Panc1 (cell line): ENCODE results near the gene HOXA9. TPM values are rescaled to one million over a fixed set of nuclear protein-coding genes. Genes with fewer than 3 reads are reported as not detected.
A peak's percentile ranks its signal among the peaks of the same experiment; 100 is the strongest.

Experiments
- ATAC-seq: fragments of 200-7000 bp; cut with Tn5 transposase; 2 replicates; pipeline ENCODE4 v1.9.1; 2020; ENCODE audit warnings: mild to moderate bottlenecking, moderate library complexity
- BruUV-seq: library from RNA; stranded (reverse); fragments of 400-500 nt; replicated peaks from 2 replicates; lab custom pipeline; 2021; lab: Mats Ljungman, UMichigan
- CTCF ChIA-PET: fragments of 300-600 bp; sonication (Branson Sonifier 250); formaldehyde crosslinking; loops from one replicate; lab custom pipeline; 2022; ENCODE audit warnings: antibody characterized with exemption; lab: Charles Lee
- POLR2A ChIA-PET: fragments of 300-600 bp; sonication (Branson Sonifier 250); formaldehyde crosslinking; loops from one replicate; lab custom pipeline; 2022; ENCODE audit warnings: antibody characterized with exemption; lab: Charles Lee
- DNase-seq: peaks from one replicate; pipeline ENCODE4 v3.0.0-alpha.2; 2010; ENCODE audit warnings: low read depth, low spot score
- H3K27ac ChIP-seq: 2 replicates; pipeline ENCODE4 v1.5.1; 2011; ENCODE audit warnings: mild to moderate bottlenecking, low read length, inconsistent platforms
- H3K27me3 ChIP-seq: fragments of 200-500 bp; sonication (Bioruptor generic); 2 replicates; pipeline ENCODE4 v1.6.0; 2014; ENCODE audit warnings: low read length, inconsistent platforms; ENCODE audit not compliant: control insufficient read depth, insufficient read depth
- H3K36me3 ChIP-seq: fragments of 200-500 bp; sonication (Bioruptor generic); 2 replicates; pipeline ENCODE4 v1.5.1; 2014; ENCODE audit warnings: inconsistent platforms, mild to moderate bottlenecking, low read length, moderate library complexity; ENCODE audit not compliant: control insufficient read depth, insufficient read depth
- H3K4me1 ChIP-seq: 2 replicates; pipeline ENCODE4 v1.5.1; 2011; ENCODE audit warnings: inconsistent platforms, mild to moderate bottlenecking, low read length, moderate library complexity; ENCODE audit not compliant: control insufficient read depth, insufficient read depth
- H3K4me3 ChIP-seq, 2 experiments: 2 replicates each; pipeline ENCODE4 v1.5.1; 2011 to 2012; ENCODE audit warnings: low read depth in 2 of 2, low read length in 2 of 2, mild to moderate bottlenecking in 2 of 2, inconsistent platforms in 1 of 2, moderate library complexity in 1 of 2
- H3K9me3 ChIP-seq: fragments of 200-500 bp; sonication (Bioruptor generic); 2 replicates; pipeline ENCODE4 v1.5.1; 2014; ENCODE audit warnings: low read depth, mild to moderate bottlenecking, inconsistent platforms, low read length, moderate library complexity; ENCODE audit not compliant: control insufficient read depth, insufficient read depth
- CTCF ChIP-seq: fragments of 450-650 bp; IDR thresholded peaks from 2 replicates; pipeline ENCODE4 v1.5.1; 2017; ENCODE audit warnings: mild to moderate bottlenecking
- POLR2AphosphoS5 ChIP-seq: IDR thresholded peaks from 2 replicates; pipeline ENCODE4 v1.6.1; 2012; ENCODE audit warnings: mild to moderate bottlenecking, low read depth, low read length, moderate library complexity
- SIN3A ChIP-seq: IDR thresholded peaks from 2 replicates; pipeline ENCODE4 v1.6.1; 2012; ENCODE audit warnings: low read depth, mild to moderate bottlenecking, low read length, moderate library complexity, borderline replicate concordance; ENCODE audit not compliant: insufficient read depth
- TCF7L2 ChIP-seq: IDR thresholded peaks from 2 replicates; pipeline ENCODE4 v1.6.1; 2011; ENCODE audit warnings: mild to moderate bottlenecking, low read depth, low read length, inconsistent platforms
- in situ Hi-C: cut with HindIII; loops from 2 replicates; pipeline ENCODE4 v1.10.0; 2016; ENCODE audit warnings: low sequenced_read_pairs, low pct_unique_long_range_greater_than_20kb
- intact Hi-C: fragments of 100-400 bp; cut with micrococcal nuclease; formaldehyde crosslinking; loops from one replicate; pipeline ENCODE4 v1.10.0; 2022; ENCODE audit not compliant: unreplicated experiment
- total RNA-seq: library from RNA; stranded (reverse); gene quantifications from one replicate; pipeline ENCODE4 v1.2.1, GENCODE V29; 2021; ENCODE audit not compliant: unreplicated experiment
- TF ChIP-seq, protein P1 (sequence below), 2 experiments: IDR thresholded peaks; 2 replicates each; pipeline ENCODE4 v1.6.1; 2011 to 2012; ENCODE audit warnings: low read depth in 2 of 2, control low read depth in 1 of 2, low read length in 1 of 2, mild to moderate bottlenecking in 1 of 2, moderate library complexity in 1 of 2; ENCODE audit not compliant: insufficient read depth in 1 of 2

Gene HOXA9
- total RNA-seq, 1 experiment from 2014 or later: not detected

- ChIA-PET CTCF (no interaction called here), POLR2A (no interaction called here)
- in situ Hi-C loops (no loop called here), intact Hi-C loops (no loop called here)
- H3K4me1 ChIP-seq: peaks cover 62% of the 10 kb centered on the region
- TF ChIP-seq TCF7L2 (no peak), POLR2AphosphoS5 (no peak), SIN3A (no peak)
- H3K36me3 ChIP-seq: no peaks in the 10 kb centered on the region
- H3K27ac ChIP-seq: peak overlapping the region; percentile 99
- no peak for ATAC-seq
- H3K27me3 ChIP-seq: no peaks in the 10 kb centered on the region
- H3K4me3 ChIP-seq: no peak overlapping the region
- no peaks in the 10 kb centered on the region for H3K9me3 ChIP-seq
- BruUV-seq: no TSS peak
- DNase-seq: no peak
These were observed 39.3 kb downstream of the HOXA9 start for GRCh38 chr7:27125986-27126394.

GRCh38 chr7:27124902-27125689 lies 40.2 kb downstream of the HOXA9 start:
- ChIA-PET CTCF (no interaction called here), POLR2A (no interaction called here)
- in situ Hi-C loops: no loop called here
- TF ChIP-seq, protein P1, sequence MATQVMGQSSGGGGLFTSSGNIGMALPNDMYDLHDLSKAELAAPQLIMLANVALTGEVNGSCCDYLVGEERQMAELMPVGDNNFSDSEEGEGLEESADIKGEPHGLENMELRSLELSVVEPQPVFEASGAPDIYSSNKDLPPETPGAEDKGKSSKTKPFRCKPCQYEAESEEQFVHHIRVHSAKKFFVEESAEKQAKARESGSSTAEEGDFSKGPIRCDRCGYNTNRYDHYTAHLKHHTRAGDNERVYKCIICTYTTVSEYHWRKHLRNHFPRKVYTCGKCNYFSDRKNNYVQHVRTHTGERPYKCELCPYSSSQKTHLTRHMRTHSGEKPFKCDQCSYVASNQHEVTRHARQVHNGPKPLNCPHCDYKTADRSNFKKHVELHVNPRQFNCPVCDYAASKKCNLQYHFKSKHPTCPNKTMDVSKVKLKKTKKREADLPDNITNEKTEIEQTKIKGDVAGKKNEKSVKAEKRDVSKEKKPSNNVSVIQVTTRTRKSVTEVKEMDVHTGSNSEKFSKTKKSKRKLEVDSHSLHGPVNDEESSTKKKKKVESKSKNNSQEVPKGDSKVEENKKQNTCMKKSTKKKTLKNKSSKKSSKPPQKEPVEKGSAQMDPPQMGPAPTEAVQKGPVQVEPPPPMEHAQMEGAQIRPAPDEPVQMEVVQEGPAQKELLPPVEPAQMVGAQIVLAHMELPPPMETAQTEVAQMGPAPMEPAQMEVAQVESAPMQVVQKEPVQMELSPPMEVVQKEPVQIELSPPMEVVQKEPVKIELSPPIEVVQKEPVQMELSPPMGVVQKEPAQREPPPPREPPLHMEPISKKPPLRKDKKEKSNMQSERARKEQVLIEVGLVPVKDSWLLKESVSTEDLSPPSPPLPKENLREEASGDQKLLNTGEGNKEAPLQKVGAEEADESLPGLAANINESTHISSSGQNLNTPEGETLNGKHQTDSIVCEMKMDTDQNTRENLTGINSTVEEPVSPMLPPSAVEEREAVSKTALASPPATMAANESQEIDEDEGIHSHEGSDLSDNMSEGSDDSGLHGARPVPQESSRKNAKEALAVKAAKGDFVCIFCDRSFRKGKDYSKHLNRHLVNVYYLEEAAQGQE (IDR thresholded peaks at IDR 0.05; ENCODE audit: insufficient read depth in 1 of 2, low read depth in 2 of 2, low read length in 1 of 2): no peak
- TF ChIP-seq SIN3A: no peak
- no peak for TF ChIP-seq CTCF
- TF ChIP-seq POLR2AphosphoS5: no peak
- no peak for TF ChIP-seq TCF7L2
- Histone ChIP-seq H3K36me3 (no peaks in the 10 kb centered on the region), H3K27ac (peak overlapping the region; percentile 99), H3K4me1 (peaks cover 70% of the 10 kb centered on the region), H3K9me3 (no peaks in the 10 kb centered on the region), H3K27me3 (no peaks in the 10 kb centered on the region), H3K4me3 (no peak overlapping the region)
- DNase-seq (no peak), ATAC-seq (no peak)
- BruUV-seq: no TSS peak
- intact Hi-C loops: no loop called here
